ENCODE measurements around the gene ZDHHC5.

ZDHHC5 gene

DNA sequence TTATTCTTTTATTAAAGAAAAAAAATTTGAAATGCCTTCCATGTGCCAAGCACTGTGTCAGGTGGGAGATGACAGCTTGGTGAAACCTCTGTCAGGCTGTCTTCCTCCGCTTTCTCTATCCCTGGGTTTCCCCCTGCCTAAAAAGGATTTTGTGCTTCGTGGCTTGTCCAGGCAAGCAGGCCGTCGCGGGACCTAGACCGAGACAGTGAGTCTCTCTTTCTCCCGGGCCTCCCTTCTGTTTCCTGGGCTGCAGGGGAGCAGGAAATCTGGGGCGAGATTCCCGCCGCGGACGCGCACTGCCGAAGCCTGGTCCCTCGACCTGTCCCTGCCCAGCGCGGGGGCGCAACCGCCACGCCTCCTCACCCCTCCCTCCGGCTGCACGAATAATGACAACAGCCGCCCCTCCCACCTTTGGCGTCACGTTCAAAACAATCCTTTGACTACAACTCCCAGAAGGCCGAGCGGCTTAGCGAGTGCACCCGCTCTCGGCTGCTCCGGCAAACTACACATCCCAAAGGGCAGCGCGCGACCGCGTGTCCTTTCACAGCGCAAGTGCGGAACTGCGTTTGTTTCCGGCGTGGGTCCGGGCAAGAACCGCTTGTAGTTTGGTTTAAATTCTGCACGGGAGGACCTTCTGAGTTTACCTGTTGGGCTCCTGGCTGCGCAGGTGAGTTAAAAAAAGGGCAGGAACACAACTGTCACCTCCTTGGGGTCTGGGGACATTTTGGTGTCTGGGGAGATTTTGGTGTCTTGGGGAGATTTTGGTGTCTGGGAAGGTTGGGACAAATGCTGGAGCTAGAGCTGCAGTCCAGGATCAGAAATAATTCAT lies 10.5 kb upstream of the ZDHHC5 start, which contains the start of gene CLP1:
CLP1 (plus strand) TSS at position 569 of the 829 bp plus-strand sequence. CDS start 1,715 bp downstream, outside the sequence.
- peak within 1 kb of the TSS; percentile 77 for H3K27ac ChIP-seq
- TF ChIP-seq, protein P1, sequence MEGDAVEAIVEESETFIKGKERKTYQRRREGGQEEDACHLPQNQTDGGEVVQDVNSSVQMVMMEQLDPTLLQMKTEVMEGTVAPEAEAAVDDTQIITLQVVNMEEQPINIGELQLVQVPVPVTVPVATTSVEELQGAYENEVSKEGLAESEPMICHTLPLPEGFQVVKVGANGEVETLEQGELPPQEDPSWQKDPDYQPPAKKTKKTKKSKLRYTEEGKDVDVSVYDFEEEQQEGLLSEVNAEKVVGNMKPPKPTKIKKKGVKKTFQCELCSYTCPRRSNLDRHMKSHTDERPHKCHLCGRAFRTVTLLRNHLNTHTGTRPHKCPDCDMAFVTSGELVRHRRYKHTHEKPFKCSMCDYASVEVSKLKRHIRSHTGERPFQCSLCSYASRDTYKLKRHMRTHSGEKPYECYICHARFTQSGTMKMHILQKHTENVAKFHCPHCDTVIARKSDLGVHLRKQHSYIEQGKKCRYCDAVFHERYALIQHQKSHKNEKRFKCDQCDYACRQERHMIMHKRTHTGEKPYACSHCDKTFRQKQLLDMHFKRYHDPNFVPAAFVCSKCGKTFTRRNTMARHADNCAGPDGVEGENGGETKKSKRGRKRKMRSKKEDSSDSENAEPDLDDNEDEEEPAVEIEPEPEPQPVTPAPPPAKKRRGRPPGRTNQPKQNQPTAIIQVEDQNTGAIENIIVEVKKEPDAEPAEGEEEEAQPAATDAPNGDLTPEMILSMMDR (conservative IDR thresholded peaks at IDR 0.05): no peak

DNA sequence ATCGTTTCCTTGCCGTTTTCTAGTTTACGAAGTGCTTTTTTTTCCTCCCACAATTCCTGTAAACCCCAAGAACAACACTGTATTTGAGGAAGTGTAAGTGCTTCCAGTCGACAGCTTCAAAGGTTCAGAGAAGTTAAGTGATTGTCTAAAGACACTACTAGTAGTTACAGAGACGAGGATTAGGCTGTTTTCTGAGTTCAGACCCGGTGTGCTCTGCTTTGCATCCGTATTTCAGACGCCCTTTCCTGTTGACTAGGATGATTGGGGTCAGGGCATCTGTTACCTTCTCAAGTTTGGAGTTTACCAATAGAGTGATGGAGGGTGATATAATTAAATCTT lies 9.9 kb upstream of the ZDHHC5 start:
- H3K27ac ChIP-seq: peak overlapping the region; percentile 77
- TF ChIP-seq, protein P1 (conservative IDR thresholded peaks at IDR 0.05): no peak

DNA sequence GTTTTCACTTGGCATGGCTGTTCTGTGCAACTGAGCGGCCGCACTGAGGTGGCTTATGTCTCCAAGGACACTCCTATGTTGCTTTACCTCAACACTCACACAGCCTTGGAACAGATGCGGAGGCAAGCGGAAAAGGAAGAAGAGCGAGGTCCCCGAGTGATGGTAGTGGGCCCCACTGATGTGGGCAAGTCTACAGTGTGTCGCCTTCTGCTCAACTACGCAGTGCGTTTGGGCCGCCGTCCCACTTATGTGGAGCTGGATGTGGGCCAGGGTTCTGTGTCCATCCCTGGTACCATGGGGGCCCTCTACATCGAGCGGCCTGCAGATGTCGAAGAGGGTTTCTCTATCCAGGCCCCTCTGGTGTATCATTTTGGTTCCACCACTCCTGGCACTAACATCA lies 8.2 kb upstream of the ZDHHC5 start:
- TF ChIP-seq, protein P1 (conservative IDR thresholded peaks at IDR 0.05): no peak
- H3K27ac ChIP-seq: no peak overlapping the region

DNA sequence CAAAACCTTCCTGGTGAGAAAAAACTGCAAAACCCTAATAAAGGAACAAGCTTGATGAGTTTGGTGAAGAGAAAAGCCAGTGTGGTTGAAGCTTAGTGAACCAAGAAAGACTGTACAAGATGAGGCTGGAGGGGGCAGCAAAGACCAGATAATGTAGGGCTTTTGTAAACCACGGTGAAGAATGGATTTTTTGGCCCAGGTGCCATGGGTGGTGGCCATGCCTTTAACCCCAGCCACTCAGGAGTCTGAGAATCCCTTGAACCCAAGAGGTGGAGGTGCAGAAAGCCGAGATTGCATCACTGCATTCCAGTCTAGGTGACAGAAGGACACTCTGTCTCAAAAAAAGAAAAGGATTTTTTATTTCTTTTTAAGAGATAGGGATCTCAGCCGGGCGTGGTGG lies 5.0 kb upstream of the ZDHHC5 start:
- TF ChIP-seq, protein P1 (conservative IDR thresholded peaks at IDR 0.05): no peak

DNA sequence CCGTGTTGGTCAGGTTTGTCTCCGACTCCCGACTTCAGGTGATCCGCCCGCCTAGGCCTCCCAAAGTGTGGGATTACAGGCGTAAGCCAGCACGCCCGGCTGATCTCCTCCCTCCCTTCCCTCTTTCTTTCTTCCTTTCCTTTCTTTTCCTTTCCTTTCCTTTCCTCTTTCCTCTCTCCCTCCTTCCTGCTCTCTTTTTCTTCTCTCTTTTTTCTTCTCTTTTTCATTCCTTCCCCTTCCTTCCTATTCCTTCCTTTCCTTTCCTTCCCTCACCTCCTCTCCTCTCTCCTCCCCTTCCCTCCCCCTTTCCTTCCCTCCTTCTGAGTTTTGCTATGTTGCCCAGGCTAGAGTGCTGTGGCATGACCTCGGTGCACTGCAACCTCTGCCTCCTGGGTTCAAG lies 3.9 kb upstream of the ZDHHC5 start:
- TF ChIP-seq, protein P1 (conservative IDR thresholded peaks at IDR 0.05): no peak

More for the DNA sequence above, 5.0 kb upstream of the ZDHHC5 start:
- no peak overlapping the region for H3K27ac ChIP-seq

DNA sequence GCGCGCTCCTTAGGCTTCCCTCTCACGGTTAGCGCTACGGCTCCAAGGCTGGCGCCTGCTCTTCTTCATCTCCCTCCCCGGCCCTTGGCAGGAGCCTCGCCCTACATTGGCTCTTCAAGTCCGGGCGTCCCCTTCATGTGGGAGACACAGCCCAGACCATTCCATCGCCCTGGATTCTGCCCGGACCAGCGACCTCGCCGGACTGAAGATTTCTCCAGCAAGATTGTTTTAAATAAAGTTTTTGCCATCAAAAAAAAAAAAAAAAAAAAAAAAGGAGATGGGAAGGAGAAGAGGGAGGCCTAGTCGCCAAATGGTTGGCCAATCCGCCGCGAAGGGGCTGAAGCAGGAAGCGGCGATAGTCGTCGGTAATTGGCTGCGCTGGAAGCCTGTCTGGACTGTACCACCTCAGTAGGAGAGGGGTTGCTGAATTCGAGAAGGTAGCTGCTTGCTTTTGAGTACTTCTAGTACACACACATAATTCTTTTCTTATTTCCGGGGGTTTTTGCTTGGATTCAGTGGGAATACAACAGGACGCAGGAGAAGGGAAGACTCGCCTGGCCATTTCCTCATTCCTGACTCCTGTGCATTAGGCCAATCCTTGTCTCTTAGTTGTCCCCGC lies 688 bp upstream of the ZDHHC5 start:
- TF ChIP-seq, protein P1 (conservative IDR thresholded peaks at IDR 0.05): no peak
- H3K27ac ChIP-seq: peak overlapping the region; percentile 98

More for the DNA sequence above, 3.9 kb upstream of the ZDHHC5 start:
- H3K27ac ChIP-seq: no peak overlapping the region

DNA sequence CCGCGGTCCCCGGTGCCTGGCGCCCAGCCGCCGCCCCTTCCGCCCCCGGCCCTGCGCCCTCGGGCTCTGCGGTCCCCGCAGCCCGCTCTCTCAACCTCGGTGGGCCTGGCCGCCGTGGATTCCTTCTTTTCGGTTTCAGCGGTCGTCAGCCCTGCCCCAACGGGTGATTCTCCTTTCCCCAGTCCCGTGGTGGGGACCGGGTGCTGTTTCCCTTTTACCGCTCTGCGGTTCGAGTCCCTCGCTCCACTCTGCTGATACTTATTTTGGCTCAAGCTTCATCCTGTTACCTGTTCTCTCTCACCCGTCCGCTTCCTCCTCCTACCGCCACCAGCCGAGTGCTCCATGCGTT lies 494 bp downstream of the ZDHHC5 start:
- TF ChIP-seq, protein P1 (conservative IDR thresholded peaks at IDR 0.05): no peak
- peak overlapping the region; percentile 98 for H3K27ac ChIP-seq
